ENCODE results near the gene SPATA9.

The SPATA9 gene

GRCh38 chr5:95644351-95645042, 38.3 kb downstream of the SPATA9 start:
- Histone ChIP-seq H3K4me3 (IDR thresholded peaks at IDR 0.05; ENCODE audit: insufficient read depth, low read depth, low read length) (no peak overlapping the region), H4K20me1 (ENCODE audit: insufficient read depth) (no peaks in the 10 kb centered on the region), H2AFZ (ENCODE audit: low read depth) (peak overlapping the region; percentile 12; the same call in 1 of the 2 replicates), H3K4me2 (peak overlapping the region; percentile 7; the same call in 1 of the 2 replicates), H3K27me3 (ENCODE audit: insufficient read depth, low read depth) (no peaks in the 10 kb centered on the region), H3K4me1 (ENCODE audit: low read depth, poor library complexity, severe bottlenecking) (peaks cover 43% of the 10 kb centered on the region), H3K36me3 (ENCODE audit: insufficient read depth) (no peaks in the 10 kb centered on the region), H3K9ac (no peak overlapping the region), H3K79me2 (ENCODE audit: insufficient read depth, low read depth) (no peaks in the 10 kb centered on the region), H3K27ac (no peak overlapping the region)
- TF ChIP-seq CTCF (conservative IDR thresholded peaks at IDR 0.05; ENCODE audit: low read depth, low read length), result peak; percentile 84

- H3K79me2 ChIP-seq (ENCODE audit: insufficient read depth, low read depth), result no peaks in the 10 kb centered on the region
- H3K4me1 ChIP-seq (ENCODE audit: low read depth, poor library complexity, severe bottlenecking), result peaks cover 47% of the 10 kb centered on the region
- no peaks in the 10 kb centered on the region for H3K27me3 ChIP-seq (ENCODE audit: insufficient read depth, low read depth)
- no peak overlapping the region for H3K4me2 ChIP-seq
- no peak overlapping the region for H3K9ac ChIP-seq
- H3K4me3 ChIP-seq (IDR thresholded peaks at IDR 0.05; ENCODE audit: insufficient read depth, low read depth, low read length), result no peak overlapping the region
- no peak for TF ChIP-seq CTCF (conservative IDR thresholded peaks at IDR 0.05; ENCODE audit: low read depth, low read length)
- no peaks in the 10 kb centered on the region for H3K36me3 ChIP-seq (ENCODE audit: insufficient read depth)
- no peaks in the 10 kb centered on the region for H4K20me1 ChIP-seq (ENCODE audit: insufficient read depth)
- H2AFZ ChIP-seq (ENCODE audit: low read depth), result no peak overlapping the region
- no peak overlapping the region for H3K27ac ChIP-seq
Measured at GRCh38 chr5:95643152-95643551, 39.6 kb downstream of the SPATA9 start.

- Histone ChIP-seq H3K36me3 (ENCODE audit: insufficient read depth) (no peaks in the 10 kb centered on the region), H3K9ac (no peak overlapping the region), H3K27ac (no peak overlapping the region), H3K27me3 (ENCODE audit: insufficient read depth, low read depth) (no peaks in the 10 kb centered on the region), H2AFZ (ENCODE audit: low read depth) (no peak overlapping the region), H3K4me1 (ENCODE audit: low read depth, poor library complexity, severe bottlenecking) (peaks cover 40% of the 10 kb centered on the region), H3K4me3 (IDR thresholded peaks at IDR 0.05; ENCODE audit: insufficient read depth, low read depth, low read length) (no peak overlapping the region), H3K4me2 (no peak overlapping the region), H4K20me1 (ENCODE audit: insufficient read depth) (no peaks in the 10 kb centered on the region), H3K79me2 (ENCODE audit: insufficient read depth, low read depth) (no peaks in the 10 kb centered on the region)
- no peak for TF ChIP-seq CTCF (conservative IDR thresholded peaks at IDR 0.05; ENCODE audit: low read depth, low read length)
Measured at GRCh38 chr5:95641741-95642220, 41.0 kb downstream of the SPATA9 start.

- no peak for TF ChIP-seq CTCF (conservative IDR thresholded peaks at IDR 0.05; ENCODE audit: low read depth, low read length)
- peaks cover 11% of the 10 kb centered on the region for H3K4me1 ChIP-seq (ENCODE audit: low read depth, poor library complexity, severe bottlenecking)
- H3K4me2 ChIP-seq, result peak overlapping the region; percentile 67
- H3K27ac ChIP-seq, result no peak overlapping the region
- peak overlapping the region; percentile 62 for H2AFZ ChIP-seq (ENCODE audit: low read depth)
- no peaks in the 10 kb centered on the region for H4K20me1 ChIP-seq (ENCODE audit: insufficient read depth)
- no peaks in the 10 kb centered on the region for H3K27me3 ChIP-seq (ENCODE audit: insufficient read depth, low read depth)
- H3K79me2 ChIP-seq (ENCODE audit: insufficient read depth, low read depth), result no peaks in the 10 kb centered on the region
- H3K36me3 ChIP-seq (ENCODE audit: insufficient read depth), result no peaks in the 10 kb centered on the region
- no peak overlapping the region; the same call in 1 of the 2 replicates for H3K9ac ChIP-seq
- no peak overlapping the region for H3K4me3 ChIP-seq (IDR thresholded peaks at IDR 0.05; ENCODE audit: insufficient read depth, low read depth, low read length)
Measured at GRCh38 chr5:95638632-95639031, 44.2 kb downstream of the SPATA9 start.

Data from KMS-11 (cell line).